Mesothelial cell of epicardium (in vitro differentiated cells): ENCODE data around the gene SLC10A2. TPM values are rescaled to one million over a fixed set of nuclear protein-coding genes. Genes with fewer than 3 reads are reported as not detected.

Source experiments
- DNase-seq, 2 experiments: peaks; one replicate each; pipeline ENCODE4 v3.0.0; 2021; ENCODE audit warnings: low spot score in 2 of 2; ENCODE audit not compliant: unreplicated experiment in 2 of 2
- H3K27ac Mint-ChIP-seq: 2 replicates; pipeline ENCODE4 v1.8.0; 2021; ENCODE audit warnings: mixed read lengths
- H3K27me3 Mint-ChIP-seq: 2 replicates; pipeline ENCODE4 v1.8.0; 2021; ENCODE audit warnings: low read depth, mixed read lengths
- H3K36me3 Mint-ChIP-seq: 2 replicates; pipeline ENCODE4 v1.8.0; 2021; ENCODE audit warnings: mixed read lengths
- H3K4me1 Mint-ChIP-seq: 2 replicates; pipeline ENCODE4 v1.8.0; 2021; ENCODE audit warnings: mixed read lengths
- H3K4me3 Mint-ChIP-seq: 2 replicates; pipeline ENCODE4 v1.8.0; 2021; ENCODE audit warnings: mild to moderate bottlenecking, moderate library complexity, mixed read lengths
- H3K9me3 Mint-ChIP-seq: 2 replicates; pipeline ENCODE4 v1.8.0; 2021; ENCODE audit warnings: mixed read lengths
- total RNA-seq: library from RNA; stranded (reverse); gene quantifications from 3 replicates; pipeline ENCODE4 v1.2.1, GENCODE V29; 2021
- TF ChIP-seq, protein P1 (sequence below): fragments of 200-600 bp; sonication (generic); IDR thresholded peaks from one replicate; pipeline ENCODE4 v1.5.0; 2021; ENCODE audit warnings: antibody characterized with exemption; ENCODE audit not compliant: unreplicated experiment

The SLC10A2 gene
- total RNA-seq, 1 donor from 2014 or later = not detected

GRCh38 chr13:103066781-103067345 is 646 bp upstream of the SLC10A2 start:
- Mint-ChIP-seq H3K27ac (no peak overlapping the region), H3K9me3 (peaks cover 4% of the 10 kb centered on the region), H3K36me3 (no peaks in the 10 kb centered on the region), H3K4me3 (no peak overlapping the region), H3K4me1 (peaks cover 15% of the 10 kb centered on the region), H3K27me3 (peaks cover 9% of the 10 kb centered on the region)
- TF ChIP-seq, protein P1, sequence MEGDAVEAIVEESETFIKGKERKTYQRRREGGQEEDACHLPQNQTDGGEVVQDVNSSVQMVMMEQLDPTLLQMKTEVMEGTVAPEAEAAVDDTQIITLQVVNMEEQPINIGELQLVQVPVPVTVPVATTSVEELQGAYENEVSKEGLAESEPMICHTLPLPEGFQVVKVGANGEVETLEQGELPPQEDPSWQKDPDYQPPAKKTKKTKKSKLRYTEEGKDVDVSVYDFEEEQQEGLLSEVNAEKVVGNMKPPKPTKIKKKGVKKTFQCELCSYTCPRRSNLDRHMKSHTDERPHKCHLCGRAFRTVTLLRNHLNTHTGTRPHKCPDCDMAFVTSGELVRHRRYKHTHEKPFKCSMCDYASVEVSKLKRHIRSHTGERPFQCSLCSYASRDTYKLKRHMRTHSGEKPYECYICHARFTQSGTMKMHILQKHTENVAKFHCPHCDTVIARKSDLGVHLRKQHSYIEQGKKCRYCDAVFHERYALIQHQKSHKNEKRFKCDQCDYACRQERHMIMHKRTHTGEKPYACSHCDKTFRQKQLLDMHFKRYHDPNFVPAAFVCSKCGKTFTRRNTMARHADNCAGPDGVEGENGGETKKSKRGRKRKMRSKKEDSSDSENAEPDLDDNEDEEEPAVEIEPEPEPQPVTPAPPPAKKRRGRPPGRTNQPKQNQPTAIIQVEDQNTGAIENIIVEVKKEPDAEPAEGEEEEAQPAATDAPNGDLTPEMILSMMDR = no peak
- no peak for DNase-seq

- Mint-ChIP-seq H3K4me3 (no peak overlapping the region), H3K4me1 (peaks cover 11% of the 10 kb centered on the region), H3K36me3 (no peaks in the 10 kb centered on the region), H3K9me3 (peaks cover 8% of the 10 kb centered on the region), H3K27me3 (peaks cover 9% of the 10 kb centered on the region), H3K27ac (no peak overlapping the region)
- TF ChIP-seq, protein P1 = no peak
- no peak for DNase-seq
These were observed 2.8 kb downstream of the SLC10A2 start for GRCh38 chr13:103063376-103063775.

GRCh38 chr13:103062079-103062478 is 4.1 kb downstream of the SLC10A2 start:
- no peak for DNase-seq
- H3K36me3 Mint-ChIP-seq = no peaks in the 10 kb centered on the region
- no peak overlapping the region for H3K4me3 Mint-ChIP-seq
- no peak overlapping the region for H3K27ac Mint-ChIP-seq
- peaks cover 8% of the 10 kb centered on the region for H3K27me3 Mint-ChIP-seq
- TF ChIP-seq, protein P1 = no peak
- peaks cover 15% of the 10 kb centered on the region for H3K9me3 Mint-ChIP-seq
- peaks cover 3% of the 10 kb centered on the region for H3K4me1 Mint-ChIP-seq

DNA sequence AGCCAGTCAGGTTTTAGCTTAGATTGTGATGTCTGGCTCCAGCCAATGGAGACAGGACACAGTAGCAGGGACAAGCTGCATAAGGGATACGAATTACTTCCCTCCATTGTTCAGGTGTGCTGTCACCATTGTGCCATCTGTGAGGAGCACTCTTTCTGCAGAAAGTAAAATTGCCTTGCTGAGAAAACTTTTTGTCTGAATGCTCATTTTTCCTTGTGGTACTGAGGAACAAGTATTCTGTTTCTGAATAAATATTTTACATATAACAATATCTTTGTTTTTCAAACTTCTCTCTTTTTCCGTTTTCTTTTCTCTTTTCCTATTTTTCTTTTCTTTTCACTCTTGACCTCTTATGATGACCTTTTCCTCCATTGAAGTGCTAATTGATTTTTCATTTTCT is 10.2 kb downstream of the SLC10A2 start:
- H3K4me3 Mint-ChIP-seq = no peak overlapping the region
- no peak for DNase-seq
- H3K36me3 Mint-ChIP-seq = peaks cover 10% of the 10 kb centered on the region
- H3K27me3 Mint-ChIP-seq = peaks cover 2% of the 10 kb centered on the region
- H3K9me3 Mint-ChIP-seq = peaks cover 45% of the 10 kb centered on the region
- no peaks in the 10 kb centered on the region for H3K4me1 Mint-ChIP-seq
- no peak overlapping the region for H3K27ac Mint-ChIP-seq
- TF ChIP-seq, protein P1 = no peak

DNA sequence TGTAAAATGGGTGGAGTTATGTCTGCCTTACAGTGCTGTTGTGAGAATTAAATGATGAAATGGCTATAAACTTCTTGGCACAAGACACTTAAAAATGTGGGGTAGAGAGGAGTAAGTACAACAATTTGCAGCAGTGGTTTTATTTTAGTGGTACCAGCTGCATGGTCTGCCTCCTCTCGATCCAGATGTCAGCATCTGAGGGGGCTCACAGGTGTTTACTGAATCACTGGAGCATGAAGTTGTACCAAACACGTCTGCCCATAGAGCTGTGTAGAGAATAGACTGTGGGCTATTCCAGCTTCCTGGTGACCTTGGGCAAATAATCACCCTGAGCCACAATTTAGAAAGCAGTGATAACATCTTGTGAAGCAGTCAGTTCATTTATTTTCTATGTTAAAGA is 11.1 kb downstream of the SLC10A2 start:
- Mint-ChIP-seq H3K27me3 (peaks cover 2% of the 10 kb centered on the region), H3K4me1 (no peaks in the 10 kb centered on the region), H3K27ac (no peak overlapping the region), H3K9me3 (peaks cover 45% of the 10 kb centered on the region), H3K4me3 (no peak overlapping the region), H3K36me3 (peaks cover 10% of the 10 kb centered on the region)
- no peak for DNase-seq
- TF ChIP-seq, protein P1 = no peak

GRCh38 chr13:103046676-103047075 is 19.5 kb downstream of the SLC10A2 start:
- no peak overlapping the region for H3K4me3 Mint-ChIP-seq
- H3K9me3 Mint-ChIP-seq = no peaks in the 10 kb centered on the region
- H3K4me1 Mint-ChIP-seq = peaks cover 3% of the 10 kb centered on the region
- H3K27me3 Mint-ChIP-seq = no peaks in the 10 kb centered on the region
- DNase-seq = no peak
- no peaks in the 10 kb centered on the region for H3K36me3 Mint-ChIP-seq
- TF ChIP-seq, protein P1 = no peak
- H3K27ac Mint-ChIP-seq = no peak overlapping the region
